OCI-LY7 (cell line): ENCODE data around the gene POTEJ.
"Not testable (repeated sequence)": the region's sequence is repeated elsewhere in the genome, so short reads cannot be mapped to it uniquely, and the experiment has no call there.

Source experiments
- CTCF ChIP-seq: fragments of 200-600 bp; sonication (generic); conservative IDR thresholded peaks from 2 replicates; pipeline ENCODE4 v1.5.1; 2014; ENCODE audit warnings: mild to moderate bottlenecking, antibody characterized with exemption, low read length, moderate library complexity, mixed read lengths
- EZH2phosphoT487 ChIP-seq: fragments of 200-600 bp; sonication (generic); IDR thresholded peaks from 2 replicates; pipeline ENCODE4 v1.6.1; 2018; ENCODE audit warnings: low read depth, borderline replicate concordance, mild to moderate bottlenecking, mixed run types, antibody characterized with exemption, low read length, moderate library complexity, mixed read lengths

DNA sequence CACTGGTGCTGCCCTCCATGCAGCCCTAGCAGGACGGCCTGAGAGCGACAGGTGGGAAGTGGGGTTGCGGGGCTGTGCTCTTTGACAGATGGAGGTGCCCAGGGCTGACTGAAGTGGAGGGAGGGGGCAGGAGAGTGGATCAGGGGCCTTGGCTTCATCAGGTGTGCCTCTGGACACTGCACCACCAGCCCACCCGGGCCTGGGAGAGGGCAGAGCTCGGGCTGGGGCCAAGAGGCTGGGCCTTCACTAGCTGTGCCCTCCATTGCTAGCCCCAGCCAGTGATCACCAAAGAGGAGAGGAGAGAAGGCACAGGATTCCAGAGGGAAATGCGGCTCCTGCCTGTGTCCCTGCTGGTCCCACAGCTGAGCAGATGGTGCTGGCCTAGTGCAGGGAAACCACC is 14.5 kb upstream of the POTEJ start:
- TF ChIP-seq CTCF, EZH2phosphoT487: not testable (repeated sequence)
